GM10248 (cell line): Measurements from ENCODE around the gene ACACA.

Source experiments
- CTCF ChIA-PET: fragments of 300-600 bp; sonication (Branson Sonifier 250); formaldehyde crosslinking; extraction: SDS; loops from one replicate; lab custom pipeline; 2021; ENCODE audit warnings: antibody characterized with exemption; lab: Yijun Ruan, JAX
- POLR2A ChIA-PET: fragments of 350-650 bp; sonication (Branson Sonifier 250); formaldehyde crosslinking; extraction: SDS; loops from one replicate; lab custom pipeline; 2020; ENCODE audit warnings: antibody characterized with exemption; lab: Yijun Ruan, JAX
- DNase-seq: peaks from one replicate; pipeline ENCODE4 v3.0.0; 2012; ENCODE audit errors: extremely low spot score
- CTCF ChIP-seq: IDR thresholded peaks from 2 replicates; pipeline ENCODE4 v1.5.1; 2012; ENCODE audit warnings: mild to moderate bottlenecking, low read depth; ENCODE audit errors: extremely low read depth, missing control alignments, control extremely low read depth

The ACACA gene

GRCh38 chr17:37109731-37110710 lies 296.6 kb downstream of the ACACA start:
- ChIA-PET CTCF (interaction anchor here (1.9 kb wide), 1 partner anchor 14 kb away, joined by 8 read pairs; no protein-coding TSS in a partner anchor), POLR2A (interaction anchor here (0.7 kb wide), 1 partner anchor 130 kb away, joined by 3 read pairs; no protein-coding TSS in a partner anchor)
- no peak for TF ChIP-seq CTCF
- no peak for DNase-seq

GRCh38 chr17:37109106-37109505 lies 297.5 kb downstream of the ACACA start:
- CTCF ChIA-PET = no interaction called here
- DNase-seq = no peak
- POLR2A ChIA-PET = no interaction called here
- no peak for TF ChIP-seq CTCF

- no peak for DNase-seq
- TF ChIP-seq CTCF = no peak
- ChIA-PET POLR2A (no interaction called here), CTCF (interaction anchor here (1.1 kb wide), 1 partner anchor 17 kb away, joined by 3 read pairs; no protein-coding TSS in a partner anchor)
These were observed 299.1 kb downstream of the ACACA start for GRCh38 chr17:37107406-37108083.

GRCh38 chr17:37106049-37106448 lies 300.6 kb downstream of the ACACA start:
- TF ChIP-seq CTCF = no peak
- CTCF ChIA-PET = interaction anchor here (1.7 to 1.9 kb wide), 2 partner anchors 12 to 17 kb away, joined by 3 to 5 read pairs; no protein-coding TSS in a partner anchor
- POLR2A ChIA-PET = no interaction called here
- DNase-seq = no peak

- no peak for TF ChIP-seq CTCF
- CTCF ChIA-PET = interaction anchor here (1.4 kb wide), 2 partner anchors 13 to 500 kb away, joined by 3 read pairs; no protein-coding TSS in a partner anchor
- POLR2A ChIA-PET = no interaction called here
- DNase-seq = no peak
These were observed 303.4 kb downstream of the ACACA start for GRCh38 chr17:37103231-37103630.

- ChIA-PET CTCF (no interaction called here), POLR2A (interaction anchor here (0.7 kb wide), 1 partner anchor 46 kb away, joined by 4 read pairs; no protein-coding TSS in a partner anchor)
- TF ChIP-seq CTCF = no peak
These were observed 305.3 kb downstream of the ACACA start for GRCh38 chr17:37101306-37101705.

More at GRCh38 chr17:37101306-37101705, 305.3 kb downstream of the ACACA start:
- no peak for DNase-seq
